ENCODE results near the gene TMIGD2.

TMIGD2 gene

GRCh38 chr19:4284974-4285373, 17.2 kb downstream of the TMIGD2 start:
- H2AFZ ChIP-seq (ENCODE audit: low read depth, low read length): no peak overlapping the region
- no peak overlapping the region for H3K27ac ChIP-seq (ENCODE audit: low read length)
- H3K9me3 ChIP-seq (ENCODE audit: insufficient read depth, low read length): no peaks in the 10 kb centered on the region
- H3K9ac ChIP-seq (ENCODE audit: low read length): no peak overlapping the region
- H3K36me3 ChIP-seq (replicated peaks; ENCODE audit: low read depth, low read length): no peaks in the 10 kb centered on the region
- no peaks in the 10 kb centered on the region for H3K79me2 ChIP-seq (ENCODE audit: low read length)
- no peaks in the 10 kb centered on the region for H4K20me1 ChIP-seq (ENCODE audit: insufficient read depth, low read length)
- TF ChIP-seq EZH2phosphoT487 (IDR thresholded peaks at IDR 0.05; ENCODE audit: low read depth) (no peak), CTCF (IDR thresholded peaks at IDR 0.05; ENCODE audit: low read depth, low read length) (no peak)
- H3K4me1 ChIP-seq (ENCODE audit: low read length): peaks cover 4% of the 10 kb centered on the region; the same call in 1 of the 2 replicates
- H3K27me3 ChIP-seq (ENCODE audit: low read depth, low read length): peaks cover 11% of the 10 kb centered on the region
- H3K4me2 ChIP-seq (ENCODE audit: low read length): no peak overlapping the region
- no peak overlapping the region for H3K4me3 ChIP-seq (ENCODE audit: low read length)

- Histone ChIP-seq H3K27me3 (ENCODE audit: low read depth, low read length) (peaks cover 11% of the 10 kb centered on the region), H3K27ac (ENCODE audit: low read length) (no peak overlapping the region), H4K20me1 (ENCODE audit: insufficient read depth, low read length) (no peaks in the 10 kb centered on the region), H3K4me3 (ENCODE audit: low read length) (no peak overlapping the region), H3K9ac (ENCODE audit: low read length) (no peak overlapping the region), H3K4me1 (ENCODE audit: low read length) (peaks cover 4% of the 10 kb centered on the region; the same call in 1 of the 2 replicates), H3K4me2 (ENCODE audit: low read length) (no peak overlapping the region), H3K9me3 (ENCODE audit: insufficient read depth, low read length) (no peaks in the 10 kb centered on the region), H3K79me2 (ENCODE audit: low read length) (no peaks in the 10 kb centered on the region), H3K36me3 (replicated peaks; ENCODE audit: low read depth, low read length) (no peaks in the 10 kb centered on the region), H2AFZ (ENCODE audit: low read depth, low read length) (no peak overlapping the region)
- TF ChIP-seq EZH2phosphoT487 (IDR thresholded peaks at IDR 0.05; ENCODE audit: low read depth) (no peak), CTCF (IDR thresholded peaks at IDR 0.05; ENCODE audit: low read depth, low read length) (no peak)
These were observed 17.8 kb downstream of the TMIGD2 start for GRCh38 chr19:4284176-4284958.

GRCh38 chr19:4279530-4280422, 22.4 kb downstream of the TMIGD2 start:
- H3K4me1 ChIP-seq (ENCODE audit: low read length): peaks cover 4% of the 10 kb centered on the region; the same call in 1 of the 2 replicates
- no peaks in the 10 kb centered on the region for H4K20me1 ChIP-seq (ENCODE audit: insufficient read depth, low read length)
- H3K36me3 ChIP-seq (replicated peaks; ENCODE audit: low read depth, low read length): no peaks in the 10 kb centered on the region
- TF ChIP-seq CTCF (IDR thresholded peaks at IDR 0.05; ENCODE audit: low read depth, low read length): no peak
- no peak for TF ChIP-seq EZH2phosphoT487 (IDR thresholded peaks at IDR 0.05; ENCODE audit: low read depth)
- H3K9ac ChIP-seq (ENCODE audit: low read length): no peak overlapping the region
- no peak overlapping the region for H3K4me2 ChIP-seq (ENCODE audit: low read length)
- no peak overlapping the region for H3K27ac ChIP-seq (ENCODE audit: low read length)
- H3K27me3 ChIP-seq (ENCODE audit: low read depth, low read length): peaks cover 6% of the 10 kb centered on the region; the same call in 1 of the 2 replicates
- no peaks in the 10 kb centered on the region for H3K9me3 ChIP-seq (ENCODE audit: insufficient read depth, low read length)
- H2AFZ ChIP-seq (ENCODE audit: low read depth, low read length): no peak overlapping the region
- no peaks in the 10 kb centered on the region for H3K79me2 ChIP-seq (ENCODE audit: low read length)
- no peak overlapping the region for H3K4me3 ChIP-seq (ENCODE audit: low read length)

GRCh38 chr19:4279267-4279529, 23.0 kb downstream of the TMIGD2 start:
- Histone ChIP-seq H3K9me3 (ENCODE audit: insufficient read depth, low read length) (no peaks in the 10 kb centered on the region), H4K20me1 (ENCODE audit: insufficient read depth, low read length) (no peaks in the 10 kb centered on the region), H3K4me1 (ENCODE audit: low read length) (peaks cover 4% of the 10 kb centered on the region; the same call in 1 of the 2 replicates), H3K36me3 (replicated peaks; ENCODE audit: low read depth, low read length) (no peaks in the 10 kb centered on the region), H3K4me3 (ENCODE audit: low read length) (no peak overlapping the region), H3K4me2 (ENCODE audit: low read length) (no peak overlapping the region), H3K79me2 (ENCODE audit: low read length) (no peaks in the 10 kb centered on the region), H3K27me3 (ENCODE audit: low read depth, low read length) (0 out of 2 replicates have a peak, but pooled peaks cover 2% of the 10 kb centered on the region), H3K9ac (ENCODE audit: low read length) (no peak overlapping the region), H3K27ac (ENCODE audit: low read length) (no peak overlapping the region), H2AFZ (ENCODE audit: low read depth, low read length) (no peak overlapping the region)
- TF ChIP-seq CTCF (IDR thresholded peaks at IDR 0.05; ENCODE audit: low read depth, low read length) (no peak), EZH2phosphoT487 (IDR thresholded peaks at IDR 0.05; ENCODE audit: low read depth) (no peak)

Data from OCI-LY3 (cell line).